NCI-H1694 treated with DMSO at 0.1 percent for 48 hours (cell line): ENCODE measurements around the gene NEUROD4.

Experiments
- DNase-seq: peaks from one replicate; lab custom pipeline; 2025; lab: John Stamatoyannopoulos, UW

The NEUROD4 gene

GRCh38 chr12:55058776-55059175 is 39.0 kb downstream of the NEUROD4 start:
- DNase-seq = no peak

- DNase-seq = no peak
Measured at GRCh38 chr12:55060470-55060869, 40.7 kb downstream of the NEUROD4 start.

- peak; percentile 70 for DNase-seq
Measured at GRCh38 chr12:55061024-55061423, 41.2 kb downstream of the NEUROD4 start.

- DNase-seq = no peak
Measured at GRCh38 chr12:55063291-55063690, 43.5 kb downstream of the NEUROD4 start.

- no peak for DNase-seq
Measured at GRCh38 chr12:55065535-55065934, 45.8 kb downstream of the NEUROD4 start.

GRCh38 chr12:55067701-55068100 is 47.9 kb downstream of the NEUROD4 start:
- peak; percentile 89 for DNase-seq

- peak; percentile 92 for DNase-seq
Measured at GRCh38 chr12:55068416-55069010, 48.7 kb downstream of the NEUROD4 start.

GRCh38 chr12:55072083-55072482 is 52.3 kb downstream of the NEUROD4 start:
- peak; percentile 59 for DNase-seq

- DNase-seq = peak; percentile 63
Measured at GRCh38 chr12:55073043-55074022, 53.6 kb downstream of the NEUROD4 start.

- no peak for DNase-seq
Measured at GRCh38 chr12:55074806-55075205, 55.0 kb downstream of the NEUROD4 start.
